GM12878 (cell line): ENCODE measurements around the gene CCR3. TPM values are rescaled to one million over a fixed set of nuclear protein-coding genes. Genes with fewer than 3 reads are reported as not detected.
A peak's percentile ranks its signal among the peaks of the same experiment; 100 is the strongest.

Experiments used
- ATAC-seq: fragments of 200-7000 bp; cut with Tn5 transposase; 3 replicates; pipeline ENCODE4 v1.9.1; 2020; ENCODE audit warnings: mild to moderate bottlenecking, moderate library complexity
- BruUV-seq: library from RNA; stranded (reverse); fragments of 400-500 nt; replicated peaks from 2 replicates; lab custom pipeline; 2021; lab: Mats Ljungman, UMichigan
- CTCF ChIA-PET: fragments of 300-600 bp; sonication (Branson Sonifier 250); formaldehyde crosslinking; extraction: SDS; loops from one replicate; lab custom pipeline; 2021; ENCODE audit warnings: inconsistent platforms; lab: Yijun Ruan, JAX
- POLR2A ChIA-PET: fragments of 350-600 bp; formaldehyde crosslinking; extraction: SDS; loops from one replicate; lab custom pipeline; 2021; ENCODE audit warnings: inconsistent platforms; lab: Charles Lee
- RAD21 ChIA-PET: fragments of 300-600 bp; sonication (Branson Sonifier 250); formaldehyde crosslinking; loops from one replicate; lab custom pipeline; 2023; ENCODE audit warnings: antibody characterized with exemption; ENCODE audit not compliant: unreplicated experiment; lab: Charles Lee
- SMC1A ChIA-PET: fragments of 300-600 bp; sonication (Branson Sonifier 250); formaldehyde crosslinking; loops from one replicate; lab custom pipeline; 2023; ENCODE audit not compliant: unreplicated experiment, uncharacterized antibody; lab: Charles Lee
- DNase-seq: peaks from one replicate; pipeline ENCODE4 v3.0.0-alpha.2; 2011; ENCODE audit warnings: low read depth, low spot score
- FAIRE-seq: peaks from 3 replicates; lab custom pipeline; 2011; peaks lifted over from hg19 to GRCh38; lab: Jason Lieb, UNC
- H2AFZ ChIP-seq: 2 replicates; pipeline ENCODE4 v1.6.0; 2011; ENCODE audit warnings: low read depth, low read length, control low read depth; ENCODE audit not compliant: control insufficient read depth
- H3K27ac ChIP-seq: 2 replicates; pipeline ENCODE4 v1.5.1; 2011; ENCODE audit warnings: control low read depth; ENCODE audit not compliant: control insufficient read depth, insufficient read depth
- H3K27me3 ChIP-seq, 2 experiments: replicated peaks in 1 of 2; 2 replicates each; pipeline versions ENCODE4 v1.6.0 to v1.6.1; 2011; ENCODE audit warnings: low read length in 1 of 2; ENCODE audit not compliant: control insufficient read depth in 2 of 2, insufficient read depth in 2 of 2
- H3K36me3 ChIP-seq, 2 experiments: 2 replicates each; pipeline ENCODE4 v1.5.1; 2011; ENCODE audit warnings: low read length in 1 of 2; ENCODE audit not compliant: control insufficient read depth in 2 of 2, insufficient read depth in 2 of 2
- H3K4me1 ChIP-seq: 2 replicates; pipeline ENCODE4 v1.6.1; 2011; ENCODE audit warnings: mild to moderate bottlenecking, low read length, moderate library complexity, mixed read lengths; ENCODE audit not compliant: control insufficient read depth, insufficient read depth
- H3K4me2 ChIP-seq: 2 replicates; pipeline ENCODE4 v1.6.0; 2011; ENCODE audit warnings: control low read depth; ENCODE audit not compliant: control insufficient read depth, insufficient read depth
- H3K4me3 ChIP-seq: fragments of 200-600 bp; sonication (generic); 2 replicates; pipeline ENCODE4 v1.5.1; 2016
- H3K79me2 ChIP-seq: 2 replicates; pipeline ENCODE4 v1.6.0; 2011; ENCODE audit warnings: low read length; ENCODE audit not compliant: control insufficient read depth, insufficient read depth
- H3K9ac ChIP-seq: 2 replicates; pipeline ENCODE4 v1.8.0; 2011; ENCODE audit warnings: low read length, control low read depth, mixed read lengths; ENCODE audit not compliant: control insufficient read depth, insufficient read depth
- H3K9me3 ChIP-seq: replicated peaks from 3 replicates; pipeline ENCODE4 v1.5.1; 2011; ENCODE audit warnings: mild to moderate bottlenecking, low read length; ENCODE audit not compliant: control insufficient read depth, insufficient read depth
- H4K20me1 ChIP-seq: 2 replicates; pipeline ENCODE4 v1.6.0; 2011; ENCODE audit not compliant: control insufficient read depth, insufficient read depth
- CBX3 ChIP-seq: fragments of 200-600 bp; sonication (generic); IDR thresholded peaks from 2 replicates; pipeline ENCODE4 v1.6.1; 2016; ENCODE audit warnings: low read depth, borderline replicate concordance
- DPF2 ChIP-seq: fragments of 450-650 bp; IDR thresholded peaks from 2 replicates; pipeline ENCODE4 v1.6.1; 2017; ENCODE audit warnings: mild to moderate bottlenecking
- E4F1 ChIP-seq: fragments of 450-650 bp; IDR thresholded peaks from 2 replicates; pipeline ENCODE4 v1.6.1; 2018; ENCODE audit warnings: borderline replicate concordance, mild to moderate bottlenecking; ENCODE audit not compliant: partially characterized antibody
- ETV6 ChIP-seq, 2 experiments: fragments of 450-650 bp in 1 of 2; IDR thresholded peaks in 1 of 2; conservative IDR thresholded peaks in 1 of 2; 2 replicates each; pipeline ENCODE4 v1.6.1; 2014; ENCODE audit warnings: antibody characterized with exemption in 1 of 2, borderline replicate concordance in 1 of 2, low read depth in 1 of 2, mild to moderate bottlenecking in 1 of 2, moderate library complexity in 1 of 2
- HSF1 ChIP-seq: fragments of 150-350 bp; IDR thresholded peaks from 2 replicates; pipeline ENCODE4 v1.6.1; 2014; ENCODE audit warnings: mild to moderate bottlenecking, low read depth, low read length
- IKZF1 ChIP-seq: fragments of 450-650 bp; conservative IDR thresholded peaks from 2 replicates; pipeline ENCODE4 v1.6.1; 2017; ENCODE audit warnings: antibody characterized with exemption, mild to moderate bottlenecking
- RELA ChIP-seq: fragments of 450-650 bp; IDR thresholded peaks from 2 replicates; pipeline ENCODE4 v1.8.0; 2014; ENCODE audit warnings: borderline replicate concordance; ENCODE audit not compliant: partially characterized antibody
- RFX5 ChIP-seq: IDR thresholded peaks from 2 replicates; pipeline ENCODE4 v1.6.1; 2011; ENCODE audit warnings: low read depth, low read length, improper control_type of control experiment
- RUNX3 ChIP-seq: IDR thresholded peaks from 2 replicates; pipeline ENCODE4 v1.6.1; 2012; ENCODE audit warnings: low read length, inconsistent platforms
- SKIL ChIP-seq: fragments of 450-650 bp; IDR thresholded peaks from 2 replicates; pipeline ENCODE4 v1.6.1; 2017; ENCODE audit warnings: mild to moderate bottlenecking, low read depth, inconsistent platforms; ENCODE audit not compliant: poor library complexity, severe bottlenecking
- SMAD1 ChIP-seq: fragments of 450-650 bp; IDR thresholded peaks from 2 replicates; pipeline ENCODE4 v1.6.1; 2018; ENCODE audit warnings: mild to moderate bottlenecking, low read depth; ENCODE audit not compliant: partially characterized antibody
- SRF ChIP-seq, 2 experiments: IDR thresholded peaks; 2 replicates each; pipeline ENCODE4 v1.6.1; 2011; ENCODE audit warnings: low read depth in 2 of 2, low read length in 2 of 2, mild to moderate bottlenecking in 1 of 2, moderate library complexity in 1 of 2
- TCF7 ChIP-seq: IDR thresholded peaks from 2 replicates; pipeline ENCODE4 v1.6.1; 2014; ENCODE audit warnings: antibody characterized with exemption, borderline replicate concordance
- YY1 ChIP-seq: IDR thresholded peaks from 2 replicates; pipeline ENCODE4 v1.6.1; 2011; ENCODE audit warnings: low read depth, mild to moderate bottlenecking, low read length
- ZNF622 ChIP-seq: fragments of 450-650 bp; IDR thresholded peaks from 2 replicates; pipeline ENCODE4 v1.6.1; 2017; ENCODE audit warnings: mild to moderate bottlenecking, inconsistent platforms
- WGBS: methylation state at CpG from one replicate; pipeline ENCODE4 v1.1.6; 2016; ENCODE audit warnings: low lambda C conversion rate; ENCODE audit not compliant: insufficient replicate concordance, insufficient coverage; ENCODE audit errors: missing lambda C conversion rate; 5-methylcytosine and 5-hydroxymethylcytosine counted together
- in situ Hi-C: fragments of 300-500 bp; cut with MboI; formaldehyde crosslinking; loops from 9 replicates; pipeline ENCODE4 v1.14.3; 2018; ENCODE audit warnings: mixed read lengths
- intact Hi-C: fragments of 100-400 bp; cut with micrococcal nuclease; formaldehyde crosslinking; loops from one replicate; pipeline ENCODE4 v1.14.2; 2022; ENCODE audit not compliant: unreplicated experiment
- polyA plus RNA-seq, 11 experiments: library from polyadenylated mRNA; depleted of rRNA in 4 of 11; unstranded in 6 of 11; stranded (reverse) in 5 of 11; fragments of >200 nt; fragmentation: Nextera tagmentation in 4 of 11; fragmentation: Illumina TruSeq in 1 of 11; extraction: Ambion mirVana in 4 of 11; extraction: Trizol in 1 of 11; gene quantifications; 1 replicate in 1 of 11; 2 replicates in 10 of 11; pipeline versions ENCODE4 v1.2.1 to v1.2.3, GENCODE V29; 2011 to 2016; ENCODE audit warnings: inconsistent platforms in 2 of 11, missing spikeins in 2 of 11, low read depth in 1 of 11
- total RNA-seq, 4 experiments: library from RNA; depleted of rRNA in 3 of 4; stranded (reverse); fragments of >200 nt in 3 of 4; fragmentation: Illumina TruSeq in 1 of 4; extraction: Trizol in 1 of 4; gene quantifications; 2 replicates each; pipeline versions ENCODE4 v1.2.1 to v1.2.3, GENCODE V29; 2013 to 2021

CCR3 gene
- total and polyA plus RNA-seq, 10 of the 15 experiments (the other 5 are each of a cell fraction or from before 2014, with no cell fraction given) = 0.13 to 0.78 (median 0.41) TPM; not detected in 1

GRCh38 chr3:46221938-46222337 is 20.3 kb upstream of the CCR3 start (continued):
- TF ChIP-seq SKIL (no peak), YY1 (no peak)

- DNase-seq (no peak), ATAC-seq (peak; percentile 47), FAIRE-seq (no peak)
- no TSS peak for BruUV-seq
- in situ Hi-C loops = no loop called here
- Histone ChIP-seq H3K4me1 (peaks cover 29% of the 10 kb centered on the region), H3K9ac (no peak overlapping the region), H4K20me1 (no peaks in the 10 kb centered on the region), H3K4me3 (no peak overlapping the region), H3K9me3 (peaks cover 2% of the 10 kb centered on the region; the same call in 2 of the 3 replicates), H3K27ac (no peak overlapping the region), H2AFZ (no peak overlapping the region), H3K79me2 (no peaks in the 10 kb centered on the region), H3K27me3 (no peaks in the 10 kb centered on the region; a peak in 1 of 4 replicates), H3K36me3 (no peaks in the 10 kb centered on the region), H3K4me2 (no peak overlapping the region)
- intact Hi-C loops = no loop called here
- 34% methylated on average over 7 of the region's 7 CpGs for WGBS
- RAD21 ChIA-PET = interaction anchor here (1.5 to 14.4 kb wide), 3 partner anchors 9 to 150 kb away, joined by 3 to 421 read pairs (median 4); partner anchors contain the start of gene CCR5
- CTCF ChIA-PET = interaction anchor here (0.8 to 6.2 kb wide), 10 partner anchors 7 to 152 kb away, joined by 3 to 50 read pairs (median 4); partner anchors contain the start of genes CCR1 and CCR5
- POLR2A ChIA-PET = interaction anchor here (1.0 kb wide), 1 partner anchor 133 kb away, joined by 3 read pairs; no protein-coding TSS in a partner anchor
- SMC1A ChIA-PET = interaction anchor here (0.9 to 2.6 kb wide), 7 partner anchors 10 to 156 kb away, joined by 3 to 23 read pairs (median 6); partner anchors contain the start of genes CCR1 and CCR5
- TF ChIP-seq ETV6 (conservative IDR thresholded peaks at IDR 0.05 in 1 of 2, IDR thresholded peaks at IDR 0.05 in 1 of 2; ENCODE audit: borderline replicate concordance in 1 of 2, low read depth in 1 of 2) (0 out of 4 replicates have a peak, but pooled peaks of 1 of the 2 experiments have one; percentile 18), RUNX3 (no peak), HSF1 (no peak), E4F1 (no peak), RFX5 (no peak), IKZF1 (peak; percentile 54), RELA (no peak), DPF2 (0 out of 2 replicates have a peak, but pooled peaks have one; percentile 28), SMAD1 (no peak), ZNF622 (no peak), SRF (IDR thresholded peaks at IDR 0.05; ENCODE audit: low read depth in 2 of 2, low read length in 2 of 2) (no peak), CBX3 (no peak), TCF7 (no peak)
Observed at GRCh38 chr3:46222435-46223161, 19.7 kb upstream of the CCR3 start.
